Left renal pelvis (tissue), 4 donors: ENCODE results near the gene PRDM16. TPM values are rescaled to one million over a fixed set of nuclear protein-coding genes. Genes with fewer than 3 reads are reported as not detected.

Experiments used
- DNase-seq, 4 donors: peaks; one replicate each; pipeline ENCODE4 v3.0.0-alpha.2; 2013; ENCODE audit warnings: low read depth in 4 of 4, low spot score in 3 of 4
- polyA plus RNA-seq, 4 donors: library from polyadenylated mRNA; unstranded; fragments of 120-200 nt; gene quantifications; one replicate each; pipeline ENCODE4 v1.2.1, GENCODE V29; 2013; ENCODE audit not compliant: insufficient read length in 4 of 4

Gene PRDM16
- polyA plus RNA-seq, 4 donors: 1.1 to 11.1 (median 6.8) TPM

- DNase-seq: no peak
Measured at GRCh38 chr1:3429766-3430165, 360.8 kb downstream of the PRDM16 start.

- no peak for DNase-seq
Measured at GRCh38 chr1:3430406-3430805, 361.4 kb downstream of the PRDM16 start.

- DNase-seq: no peak
Measured at GRCh38 chr1:3430820-3431219, 361.8 kb downstream of the PRDM16 start.

GRCh38 chr1:3431266-3431665 lies 362.3 kb downstream of the PRDM16 start:
- no peak for DNase-seq

GRCh38 chr1:3431686-3432085 lies 362.7 kb downstream of the PRDM16 start:
- DNase-seq: no peak

- DNase-seq: no peak
Measured at GRCh38 chr1:3432306-3432705, 363.3 kb downstream of the PRDM16 start.

- DNase-seq: no peak
Measured at GRCh38 chr1:3433076-3433475, 364.1 kb downstream of the PRDM16 start.

GRCh38 chr1:3433596-3434320 lies 364.8 kb downstream of the PRDM16 start:
- no peak for DNase-seq

GRCh38 chr1:3434406-3435110 lies 365.6 kb downstream of the PRDM16 start:
- DNase-seq: no peak

- DNase-seq: no peak
Measured at GRCh38 chr1:3435666-3436065, 366.7 kb downstream of the PRDM16 start.

GRCh38 chr1:3436451-3436850 lies 367.4 kb downstream of the PRDM16 start:
- no peak for DNase-seq

GRCh38 chr1:3436901-3437300 lies 367.9 kb downstream of the PRDM16 start:
- no peak for DNase-seq

- DNase-seq: no peak
Measured at GRCh38 chr1:3438661-3439180, 369.7 kb downstream of the PRDM16 start.

- DNase-seq: no peak
Measured at GRCh38 chr1:3439346-3440299, 370.6 kb downstream of the PRDM16 start.

GRCh38 chr1:3440300-3440681 lies 371.3 kb downstream of the PRDM16 start:
- DNase-seq: no peak

- DNase-seq: no peak
Measured at GRCh38 chr1:3440711-3441409, 371.9 kb downstream of the PRDM16 start.

GRCh38 chr1:3441410-3441847 lies 372.4 kb downstream of the PRDM16 start:
- no peak for DNase-seq

- DNase-seq: no peak
Measured at GRCh38 chr1:3441880-3442279, 372.9 kb downstream of the PRDM16 start.

GRCh38 chr1:3442331-3442730 lies 373.3 kb downstream of the PRDM16 start:
- no peak for DNase-seq

- no peak for DNase-seq
Measured at GRCh38 chr1:3442901-3443300, 373.9 kb downstream of the PRDM16 start.
